Upper lobe of left lung (tissue), 6 donors: ENCODE measurements around the gene NDUFV3. TPM values are rescaled to one million over a fixed set of nuclear protein-coding genes. Genes with fewer than 3 reads are reported as not detected.

Experiments used
- ATAC-seq, 2 donors: fragments of 200-7000 bp; cut with Tn5 transposase; one replicate each; pipeline ENCODE4 v1.9.1; 2022; ENCODE audit warnings: mild to moderate bottlenecking in 2 of 2, moderate library complexity in 2 of 2; ENCODE audit not compliant: low FRiP score in 2 of 2
- DNase-seq, 2 donors: peaks; one replicate each; pipeline ENCODE4 v3.0.0-alpha.2; 2019 to 2020
- H3K27ac ChIP-seq, 4 donors: fragments of 200-600 bp; sonication (generic); one replicate each; pipeline ENCODE4 v1.5.1; 2016 to 2019
- H3K27me3 ChIP-seq, 4 donors: fragments of 200-600 bp; sonication (generic); one replicate each; pipeline ENCODE4 v1.5.1; 2017 to 2019
- H3K36me3 ChIP-seq, 4 donors: fragments of 200-600 bp; sonication (generic); one replicate each; pipeline ENCODE4 v1.5.1; 2016 to 2019
- H3K4me1 ChIP-seq, 4 donors: fragments of 200-600 bp; sonication (generic); one replicate each; pipeline ENCODE4 v1.5.1; 2018 to 2019
- H3K4me3 ChIP-seq, 4 donors: fragments of 200-600 bp; sonication (generic); one replicate each; pipeline ENCODE4 v1.5.1; 2017 to 2019; ENCODE audit warnings: mild to moderate bottlenecking in 2 of 4, moderate library complexity in 1 of 4
- H3K9me3 ChIP-seq, 4 donors: fragments of 200-600 bp; sonication (generic); one replicate each; pipeline ENCODE4 v1.5.1; 2018 to 2019
- CTCF ChIP-seq, 6 experiments: fragments of 450-650 bp in 4 of 6; fragments of 200-600 bp in 2 of 6; sonication (generic) in 2 of 6; IDR thresholded peaks; one replicate each; pipeline ENCODE4 v1.5.1; 2016 to 2019; ENCODE audit warnings: antibody characterized with exemption in 6 of 6
- EP300 ChIP-seq, 4 donors: sonication (generic); formaldehyde crosslinking; IDR thresholded peaks; one replicate each; pipeline ENCODE4 v1.5.1; 2017; ENCODE audit warnings: antibody characterized with exemption in 4 of 4, control low read depth in 2 of 4
- POLR2A ChIP-seq, 4 donors: fragments of 450-650 bp; IDR thresholded peaks; one replicate each; pipeline ENCODE4 v1.5.1; 2016 to 2017; ENCODE audit warnings: antibody characterized with exemption in 4 of 4, mild to moderate bottlenecking in 2 of 4
- POLR2AphosphoS5 ChIP-seq, 2 donors: sonication (generic); formaldehyde crosslinking; IDR thresholded peaks; one replicate each; pipeline ENCODE4 v1.5.1; 2017; ENCODE audit warnings: antibody characterized with exemption in 2 of 2
- WGBS, 2 donors: methylation state at CpG; one replicate each; pipeline ENCODE4 v1.1.5; 2017 to 2018; 5-methylcytosine and 5-hydroxymethylcytosine counted together
- total RNA-seq, 6 donors: library from RNA; depleted of rRNA in 4 of 6; stranded (reverse); fragments of >200 nt in 4 of 6; gene quantifications; one replicate each; pipeline versions ENCODE4 v1.1.0 to v1.2.1, GENCODE V29; 2016 to 2021
- donor health status: DM: no; HTN: no; CAD: no; lungs with moderate emphysema.
- donor health status: DM: no; HTN: yes; CAD: no; lungs with severe emphysema.

Gene NDUFV3
- 10 to 100 TPM; 33.7 to 97.4 (median 44.9) TPM for total RNA-seq

- peaks cover 7 to 17% (median 11%) of the 10 kb centered on the region in 4 donors for H3K4me1 ChIP-seq
- peak; percentile 100 for DNase-seq
- ATAC-seq: peak; percentile 98 to 99
- TF ChIP-seq POLR2A (IDR thresholded peaks at IDR 0.05): peak in 3 of 4 donors; percentile 83 to 97 (median 97)
- peak; percentile 96 to 97 for TF ChIP-seq POLR2AphosphoS5 (IDR thresholded peaks at IDR 0.05)
- peak in 1 of 4 donors; percentile 41 for TF ChIP-seq EP300 (IDR thresholded peaks at IDR 0.05)
- TF ChIP-seq CTCF (IDR thresholded peaks at IDR 0.05): peak in 3 of 6 experiments; percentile 17 to 46 (median 27)
- peaks cover 3 to 18% (median 13%) of the 10 kb centered on the region in 4 donors for H3K36me3 ChIP-seq
- 1 to 3% methylated on average over 8 to 39 of the region's 87 CpGs for WGBS, 2 donors
- peak within 1 kb of the TSS; percentile 94 to 98 (median 96) for H3K27ac ChIP-seq
- no peaks in the 10 kb centered on the region for H3K27me3 ChIP-seq
- no peaks in the 10 kb centered on the region for H3K9me3 ChIP-seq
- peak within 1 kb of the TSS; percentile 76 to 97 (median 87) for H3K4me3 ChIP-seq
Measured at GRCh38 chr21:42892931-42893755, at the start of gene NDUFV3. TSS of gene NDUFV3 (plus strand) at chr21:42893309. CDS start at chr21:42893334, 25 bp downstream.

- Histone ChIP-seq H3K4me3 (no peak overlapping the region), H3K4me1 (peaks cover 8 to 13% (median 11%) of the 10 kb centered on the region in 4 donors), H3K9me3 (no peaks in the 10 kb centered on the region), H3K27ac (peak overlapping the region in 3 of 4 donors; percentile 26 to 70 (median 59)), H3K36me3 (peaks cover 9 to 79% (median 39%) of the 10 kb centered on the region in 4 donors), H3K27me3 (no peaks in the 10 kb centered on the region)
- peak; percentile 56 to 89 for DNase-seq
- peak; percentile 41 to 79 for ATAC-seq
- WGBS, 2 donors: 58 to 65% methylated on average over 16 to 22 of the region's 22 CpGs
- TF ChIP-seq POLR2AphosphoS5 (IDR thresholded peaks at IDR 0.05): no peak
- TF ChIP-seq POLR2A (IDR thresholded peaks at IDR 0.05): peak in 1 of 4 donors; percentile 15
Measured at GRCh38 chr21:42844411-42845113, 48.5 kb upstream of the NDUFV3 start.

GRCh38 chr21:42845296-42845965, 47.7 kb upstream of the NDUFV3 start:
- TF ChIP-seq POLR2A (IDR thresholded peaks at IDR 0.05) (no peak), CTCF (IDR thresholded peaks at IDR 0.05) (no peak), EP300 (IDR thresholded peaks at IDR 0.05) (no peak)
- Histone ChIP-seq H3K36me3 (peaks cover 9 to 82% (median 44%) of the 10 kb centered on the region in 4 donors), H3K4me3 (no peak overlapping the region), H3K27me3 (no peaks in the 10 kb centered on the region), H3K9me3 (no peaks in the 10 kb centered on the region), H3K27ac (peak overlapping the region in 3 of 4 donors; percentile 26 to 70 (median 59)), H3K4me1 (peaks cover 8 to 13% (median 11%) of the 10 kb centered on the region in 4 donors)
- DNase-seq (peak in 1 of 2 donors; percentile 68), ATAC-seq (no peak)
- WGBS, 2 donors: 79 to 80% methylated on average over 21 of the region's 21 CpGs

- DNase-seq (no peak), ATAC-seq (no peak)
Measured at GRCh38 chr21:42846221-42846620, 46.9 kb upstream of the NDUFV3 start.

More at GRCh38 chr21:42846221-42846620, 46.9 kb upstream of the NDUFV3 start:
- H3K27me3 ChIP-seq: no peaks in the 10 kb centered on the region
- peaks cover 11 to 80% (median 43%) of the 10 kb centered on the region in 4 donors for H3K36me3 ChIP-seq
- TF ChIP-seq EP300 (IDR thresholded peaks at IDR 0.05) (no peak), POLR2A (IDR thresholded peaks at IDR 0.05) (no peak), CTCF (IDR thresholded peaks at IDR 0.05) (no peak), POLR2AphosphoS5 (IDR thresholded peaks at IDR 0.05) (no peak)
- peaks cover 8 to 13% (median 11%) of the 10 kb centered on the region in 4 donors for H3K4me1 ChIP-seq
- H3K27ac ChIP-seq: no peak overlapping the region
- no peak overlapping the region for H3K4me3 ChIP-seq
- H3K9me3 ChIP-seq: no peaks in the 10 kb centered on the region
- 94 to 97% methylated on average over 8 to 10 of the region's 10 CpGs for WGBS, 2 donors
